Epithelial cell of proximal tubule (primary cell): ENCODE data around the gene PCNX2. TPM values are rescaled to one million over a fixed set of nuclear protein-coding genes. Genes with fewer than 3 reads are reported as not detected.

Experiments used
- DNase-seq: peaks from one replicate; pipeline ENCODE4 v3.0.0-alpha.2; 2011; ENCODE audit warnings: low read depth
- H3K4me3 ChIP-seq: 2 replicates; pipeline ENCODE4 v1.5.1; 2011; ENCODE audit warnings: low read depth, mild to moderate bottlenecking, low read length
- total RNA-seq: library from RNA; depleted of rRNA; stranded (reverse); fragments of >200 nt; gene quantifications from 2 replicates; pipeline ENCODE4 v1.2.3, GENCODE V29; 2015
- TF ChIP-seq, protein P1 (sequence below): conservative IDR thresholded peaks from 2 replicates; pipeline ENCODE4 v1.5.1; 2012; ENCODE audit warnings: low read depth, mild to moderate bottlenecking, low read length

The PCNX2 gene
- total RNA-seq, 1 donor from 2014 or later = 11.4 TPM

- TF ChIP-seq, protein P1, sequence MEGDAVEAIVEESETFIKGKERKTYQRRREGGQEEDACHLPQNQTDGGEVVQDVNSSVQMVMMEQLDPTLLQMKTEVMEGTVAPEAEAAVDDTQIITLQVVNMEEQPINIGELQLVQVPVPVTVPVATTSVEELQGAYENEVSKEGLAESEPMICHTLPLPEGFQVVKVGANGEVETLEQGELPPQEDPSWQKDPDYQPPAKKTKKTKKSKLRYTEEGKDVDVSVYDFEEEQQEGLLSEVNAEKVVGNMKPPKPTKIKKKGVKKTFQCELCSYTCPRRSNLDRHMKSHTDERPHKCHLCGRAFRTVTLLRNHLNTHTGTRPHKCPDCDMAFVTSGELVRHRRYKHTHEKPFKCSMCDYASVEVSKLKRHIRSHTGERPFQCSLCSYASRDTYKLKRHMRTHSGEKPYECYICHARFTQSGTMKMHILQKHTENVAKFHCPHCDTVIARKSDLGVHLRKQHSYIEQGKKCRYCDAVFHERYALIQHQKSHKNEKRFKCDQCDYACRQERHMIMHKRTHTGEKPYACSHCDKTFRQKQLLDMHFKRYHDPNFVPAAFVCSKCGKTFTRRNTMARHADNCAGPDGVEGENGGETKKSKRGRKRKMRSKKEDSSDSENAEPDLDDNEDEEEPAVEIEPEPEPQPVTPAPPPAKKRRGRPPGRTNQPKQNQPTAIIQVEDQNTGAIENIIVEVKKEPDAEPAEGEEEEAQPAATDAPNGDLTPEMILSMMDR = no peak
- no peak for DNase-seq
- H3K4me3 ChIP-seq = no peak overlapping the region
Observed at GRCh38 chr1:233241759-233242158, 53.8 kb downstream of the PCNX2 start.

DNA sequence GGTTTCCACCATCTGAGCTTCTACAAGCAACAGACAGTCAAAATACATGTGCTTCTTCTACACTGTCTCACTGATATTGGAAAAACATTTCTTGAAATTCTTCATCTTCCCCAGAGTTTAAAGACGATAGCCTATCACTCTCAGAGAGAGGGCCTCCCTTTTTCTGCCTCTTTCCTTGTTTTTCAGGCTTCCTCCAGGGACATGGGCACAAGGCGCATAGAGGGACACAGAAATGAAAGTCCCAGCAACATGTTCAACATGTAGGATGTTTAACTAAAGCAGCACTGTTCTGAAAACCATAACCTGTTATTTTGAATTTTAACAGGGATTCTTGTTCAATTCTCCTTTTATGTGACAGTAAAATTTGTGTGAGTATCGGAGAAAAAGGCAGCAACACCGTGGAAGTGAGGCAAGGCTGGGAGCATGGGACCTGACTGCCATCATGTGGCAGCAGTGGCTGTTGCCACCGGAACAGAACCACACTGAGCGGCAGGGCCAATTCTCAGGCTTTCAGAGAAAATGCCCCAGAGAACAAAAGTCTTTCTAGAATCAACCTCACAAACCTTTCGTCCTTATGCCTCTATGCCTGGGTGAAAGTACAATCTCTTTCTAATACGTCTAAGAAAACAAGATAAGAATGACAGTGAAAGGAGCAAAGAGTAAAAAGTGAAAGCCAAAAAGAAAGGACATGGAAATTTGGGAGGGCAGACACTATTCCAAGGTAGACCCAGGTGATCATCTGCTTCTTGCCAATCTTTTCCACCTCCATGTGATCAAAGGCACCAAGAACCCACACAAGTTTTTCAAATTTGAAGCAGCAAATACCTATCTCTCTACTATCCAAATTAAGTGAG is 54.5 kb downstream of the PCNX2 start:
- TF ChIP-seq, protein P1 = peak; percentile 90
- no peak for DNase-seq
- no peak overlapping the region for H3K4me3 ChIP-seq

DNA sequence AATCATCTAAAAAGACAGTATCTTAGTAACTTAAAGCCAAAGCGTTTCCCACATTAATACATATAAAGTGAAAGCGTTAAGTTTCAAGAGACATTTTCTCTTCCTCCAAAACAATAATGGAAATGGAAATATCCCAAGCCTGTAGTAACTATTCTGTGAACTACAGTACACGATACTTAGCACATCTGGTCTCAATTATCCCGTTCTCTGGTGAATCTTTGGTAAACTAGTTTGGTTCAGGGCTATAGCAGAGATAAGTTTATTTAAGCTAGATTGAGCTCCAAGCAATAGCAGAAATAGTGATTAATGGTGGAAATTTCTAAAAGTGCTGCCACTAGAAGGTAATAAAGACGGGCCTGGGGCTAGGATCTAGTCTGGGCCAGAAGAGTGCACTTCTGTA is 55.2 kb downstream of the PCNX2 start:
- no peak for DNase-seq
- H3K4me3 ChIP-seq = no peak overlapping the region
- TF ChIP-seq, protein P1 = no peak

DNA sequence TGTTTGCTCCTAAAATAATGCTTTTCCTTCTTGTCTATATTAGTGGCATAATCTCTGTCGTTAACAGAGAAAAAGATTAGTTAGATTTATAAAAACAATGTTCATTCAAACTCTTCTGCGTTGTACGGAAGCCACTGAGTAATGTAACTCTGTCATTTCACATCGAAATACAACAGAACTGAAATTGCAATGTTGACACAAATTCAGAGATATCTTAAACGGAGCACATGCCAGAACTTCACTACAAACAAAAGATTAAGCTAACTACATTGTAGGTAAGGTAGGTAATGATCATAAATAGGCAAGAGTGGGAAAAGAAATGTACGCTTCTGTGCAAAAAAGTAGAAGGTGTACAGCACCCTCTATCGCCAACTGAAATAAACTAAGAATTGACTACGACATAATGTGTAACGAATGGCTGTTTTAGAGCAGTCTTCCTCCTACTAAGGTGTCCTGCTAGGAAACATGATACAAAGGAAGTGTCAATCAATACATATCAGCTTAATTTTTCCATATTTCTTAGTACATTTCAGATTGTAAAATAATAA is 56.6 kb downstream of the PCNX2 start:
- DNase-seq = no peak
- TF ChIP-seq, protein P1 = no peak
- H3K4me3 ChIP-seq = no peak overlapping the region

GRCh38 chr1:233237647-233238046 is 57.9 kb downstream of the PCNX2 start:
- no peak for DNase-seq
- TF ChIP-seq, protein P1 = no peak
- no peak overlapping the region for H3K4me3 ChIP-seq

GRCh38 chr1:233233508-233234040 is 62.0 kb downstream of the PCNX2 start:
- DNase-seq = no peak
- H3K4me3 ChIP-seq = no peak overlapping the region
- TF ChIP-seq, protein P1 = no peak
